Esophagus squamous epithelium (tissue), 5 donors: ENCODE results near the gene SCLY. TPM values are rescaled to one million over a fixed set of nuclear protein-coding genes. Genes with fewer than 3 reads are reported as not detected.

Experiments
- DNase-seq: peaks from one replicate; lab custom pipeline; 2025; lab: John Stamatoyannopoulos, UW
- H3K27ac ChIP-seq, 4 donors: fragments of 200-600 bp; sonication (generic); one replicate each; pipeline ENCODE4 v1.5.1; 2016 to 2019; ENCODE audit warnings: mild to moderate bottlenecking in 1 of 4
- H3K27me3 ChIP-seq, 4 donors: fragments of 200-600 bp; sonication (generic); 1 replicate in 3 of 4; 2 replicates in 1 of 4; pipeline versions ENCODE4 v1.5.1 to v1.6.0; 2017 to 2021; ENCODE audit warnings: antibody characterized with exemption in 1 of 4
- H3K36me3 ChIP-seq, 3 donors: fragments of 200-600 bp; sonication (generic); one replicate each; pipeline ENCODE4 v1.5.1; 2016 to 2019
- H3K4me1 ChIP-seq, 3 donors: fragments of 200-600 bp; sonication (generic); one replicate each; pipeline ENCODE4 v1.5.1; 2017 to 2019
- H3K4me3 ChIP-seq, 4 donors: fragments of 200-600 bp; sonication (generic); 1 replicate in 3 of 4; 2 replicates in 1 of 4; pipeline ENCODE4 v1.5.1; 2016 to 2019; ENCODE audit warnings: mild to moderate bottlenecking in 2 of 4, moderate library complexity in 1 of 4
- H3K9me3 ChIP-seq, 3 donors: fragments of 200-600 bp; sonication (generic); one replicate each; pipeline ENCODE4 v1.5.1; 2016 to 2019
- POLR2A ChIP-seq, 4 donors: fragments of 450-650 bp; IDR thresholded peaks; one replicate each; pipeline ENCODE4 v1.6.1; 2017; ENCODE audit warnings: antibody characterized with exemption in 4 of 4, mild to moderate bottlenecking in 4 of 4, moderate library complexity in 3 of 4
- WGBS, 2 donors: methylation state at CpG; one replicate each; pipeline ENCODE4 v1.1.5; 2018; 5-methylcytosine and 5-hydroxymethylcytosine counted together
- intact Hi-C: fragments of 100-400 bp; cut with DNase I; formaldehyde crosslinking; loops from one replicate; pipeline ENCODE4 v1.15.0; 2022
- total RNA-seq, 4 donors: library from RNA; depleted of rRNA; stranded (reverse); fragments of >200 nt; gene quantifications; one replicate each; pipeline ENCODE4 v1.1.0, GENCODE V29; 2016
- TF ChIP-seq, protein P1 (sequence below), 6 experiments: fragments of 450-650 bp in 4 of 6; fragments of 200-600 bp in 2 of 6; sonication (generic) in 2 of 6; IDR thresholded peaks; one replicate each; pipeline ENCODE4 v1.5.1; 2016 to 2019; ENCODE audit warnings: antibody characterized with exemption in 6 of 6, mild to moderate bottlenecking in 4 of 6, moderate library complexity in 4 of 6
- donor health status: DM: yes; HTN: yes; CAD: no.

Gene SCLY
- total RNA-seq, 4 donors from 2014 or later = 3.0 to 14.0 (median 11.4) TPM

- peaks cover 0 to 16% (median 0%) of the 10 kb centered on the region in 3 donors for H3K4me1 ChIP-seq
- WGBS, 2 donors = 78 to 100% methylated on average over 1 to 9 of the region's 22 CpGs
- DNase-seq = no peak
- H3K4me3 ChIP-seq = no peak overlapping the region
- no peak for TF ChIP-seq POLR2A (IDR thresholded peaks at IDR 0.05)
- TF ChIP-seq, protein P1, sequence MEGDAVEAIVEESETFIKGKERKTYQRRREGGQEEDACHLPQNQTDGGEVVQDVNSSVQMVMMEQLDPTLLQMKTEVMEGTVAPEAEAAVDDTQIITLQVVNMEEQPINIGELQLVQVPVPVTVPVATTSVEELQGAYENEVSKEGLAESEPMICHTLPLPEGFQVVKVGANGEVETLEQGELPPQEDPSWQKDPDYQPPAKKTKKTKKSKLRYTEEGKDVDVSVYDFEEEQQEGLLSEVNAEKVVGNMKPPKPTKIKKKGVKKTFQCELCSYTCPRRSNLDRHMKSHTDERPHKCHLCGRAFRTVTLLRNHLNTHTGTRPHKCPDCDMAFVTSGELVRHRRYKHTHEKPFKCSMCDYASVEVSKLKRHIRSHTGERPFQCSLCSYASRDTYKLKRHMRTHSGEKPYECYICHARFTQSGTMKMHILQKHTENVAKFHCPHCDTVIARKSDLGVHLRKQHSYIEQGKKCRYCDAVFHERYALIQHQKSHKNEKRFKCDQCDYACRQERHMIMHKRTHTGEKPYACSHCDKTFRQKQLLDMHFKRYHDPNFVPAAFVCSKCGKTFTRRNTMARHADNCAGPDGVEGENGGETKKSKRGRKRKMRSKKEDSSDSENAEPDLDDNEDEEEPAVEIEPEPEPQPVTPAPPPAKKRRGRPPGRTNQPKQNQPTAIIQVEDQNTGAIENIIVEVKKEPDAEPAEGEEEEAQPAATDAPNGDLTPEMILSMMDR (IDR thresholded peaks at IDR 0.05) = no peak
- H3K36me3 ChIP-seq = no peaks in the 10 kb centered on the region
- peaks cover 0 to 4% (median 0%) of the 10 kb centered on the region in 4 donors for H3K27me3 ChIP-seq
- H3K27ac ChIP-seq = no peak overlapping the region
- intact Hi-C loops = no loop called here
- no peaks in the 10 kb centered on the region for H3K9me3 ChIP-seq
These were observed 68.6 kb downstream of the SCLY start for GRCh38 chr2:238129166-238130010.

GRCh38 chr2:238130111-238130695 lies 69.4 kb downstream of the SCLY start:
- Histone ChIP-seq H3K27me3 (peaks cover 0 to 4% (median 0%) of the 10 kb centered on the region in 4 donors), H3K4me3 (no peak overlapping the region), H3K9me3 (no peaks in the 10 kb centered on the region), H3K4me1 (peaks cover 0 to 16% (median 0%) of the 10 kb centered on the region in 3 donors), H3K36me3 (no peaks in the 10 kb centered on the region), H3K27ac (no peak overlapping the region)
- intact Hi-C loops = no loop called here
- TF ChIP-seq, protein P1 (IDR thresholded peaks at IDR 0.05) = no peak
- no peak for TF ChIP-seq POLR2A (IDR thresholded peaks at IDR 0.05)
- DNase-seq = no peak
- 90% methylated on average over 2 of the region's 28 CpGs; no CpG with 5 or more reads in 1 of the 2 donors for WGBS, 2 donors

GRCh38 chr2:238130696-238131628 lies 70.2 kb downstream of the SCLY start:
- no peak for DNase-seq
- Histone ChIP-seq H3K9me3 (no peaks in the 10 kb centered on the region), H3K4me1 (peaks cover 0 to 16% (median 0%) of the 10 kb centered on the region in 3 donors), H3K36me3 (no peaks in the 10 kb centered on the region), H3K27me3 (peaks cover 0 to 4% (median 0%) of the 10 kb centered on the region in 4 donors), H3K27ac (no peak overlapping the region), H3K4me3 (no peak overlapping the region)
- no peak for TF ChIP-seq POLR2A (IDR thresholded peaks at IDR 0.05)
- TF ChIP-seq, protein P1 (IDR thresholded peaks at IDR 0.05) = no peak
- intact Hi-C loops = no loop called here
- 100% methylated on average over 3 of the region's 68 CpGs; no CpG with 5 or more reads in 1 of the 2 donors for WGBS, 2 donors

- WGBS, 2 donors = 92% methylated on average over 5 to 8 of the region's 14 CpGs
- H3K36me3 ChIP-seq = no peaks in the 10 kb centered on the region
- H3K27me3 ChIP-seq = peaks cover 0 to 4% (median 0%) of the 10 kb centered on the region in 4 donors
- no peak for DNase-seq
- intact Hi-C loops = no loop called here
- no peak overlapping the region for H3K27ac ChIP-seq
- TF ChIP-seq POLR2A (IDR thresholded peaks at IDR 0.05) = no peak
- TF ChIP-seq, protein P1 (IDR thresholded peaks at IDR 0.05) = no peak
- H3K4me3 ChIP-seq = no peak overlapping the region
- H3K9me3 ChIP-seq = no peaks in the 10 kb centered on the region
- peaks cover 0 to 15% (median 0%) of the 10 kb centered on the region in 3 donors for H3K4me1 ChIP-seq
These were observed 71.1 kb downstream of the SCLY start for GRCh38 chr2:238131761-238132462.
